ENCODE data around the gene CST8. TPM values are rescaled to one million over a fixed set of nuclear protein-coding genes. Genes with fewer than 3 reads are reported as not detected.

CST8 gene
- polyA plus RNA-seq, 1 donor, result not detected

- DNase-seq, result no peak
These were observed 33.2 kb downstream of the CST8 start for GRCh38 chr20:23524146-23524545.

DNA sequence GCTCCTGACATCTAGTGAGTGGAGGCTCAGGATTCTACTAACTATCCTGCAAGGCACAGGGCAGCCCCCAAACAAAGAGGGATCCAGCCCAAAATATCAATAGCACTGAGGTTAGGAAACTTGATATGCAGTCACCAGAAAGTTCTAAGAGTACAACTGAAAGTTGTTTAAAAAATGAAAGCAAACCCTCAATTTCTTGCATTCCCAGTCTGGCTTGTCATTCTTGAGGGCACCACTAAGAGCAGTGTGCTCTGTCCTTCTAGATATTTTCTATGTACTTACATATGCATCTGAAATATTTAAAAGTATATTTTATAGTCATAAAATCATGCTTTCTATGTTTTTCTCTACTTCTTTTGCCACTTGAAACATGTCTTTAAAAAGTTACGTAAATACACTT lies 35.9 kb downstream of the CST8 start:
- DNase-seq, result no peak

- no peak for DNase-seq
These were observed 38.0 kb downstream of the CST8 start for GRCh38 chr20:23528867-23529431.

- no peak for DNase-seq
These were observed 40.1 kb downstream of the CST8 start for GRCh38 chr20:23530937-23531567.

GRCh38 chr20:23532533-23532932 lies 41.6 kb downstream of the CST8 start:
- no peak for DNase-seq

- DNase-seq, result no peak
These were observed 42.2 kb downstream of the CST8 start for GRCh38 chr20:23533161-23533560.

- DNase-seq, result no peak
These were observed 44.1 kb downstream of the CST8 start for GRCh38 chr20:23534801-23535593.

- DNase-seq, result peak; percentile 19
These were observed 45.5 kb downstream of the CST8 start for GRCh38 chr20:23536328-23536974.

DNA sequence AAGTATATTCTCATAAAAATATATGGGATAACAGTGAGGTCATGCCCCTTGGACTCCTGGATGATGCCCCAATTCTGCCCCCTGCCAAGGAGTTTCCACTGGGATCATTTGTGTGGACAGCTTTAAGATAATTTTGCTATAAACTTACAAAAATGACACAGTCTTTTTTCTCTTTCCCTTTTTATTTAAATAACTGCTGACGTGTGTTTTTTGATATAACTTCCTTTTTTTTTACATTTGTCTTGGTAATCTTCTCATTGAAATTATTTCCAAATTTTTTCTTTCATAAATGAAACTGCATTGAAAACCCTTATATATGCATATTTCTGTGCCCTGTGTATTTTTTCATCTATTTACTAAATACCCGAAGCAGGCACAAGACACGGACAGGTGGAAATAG lies 46.1 kb downstream of the CST8 start:
- DNase-seq, result no peak

- no peak for DNase-seq
These were observed 49.7 kb downstream of the CST8 start for GRCh38 chr20:23540624-23541023.

DNA sequence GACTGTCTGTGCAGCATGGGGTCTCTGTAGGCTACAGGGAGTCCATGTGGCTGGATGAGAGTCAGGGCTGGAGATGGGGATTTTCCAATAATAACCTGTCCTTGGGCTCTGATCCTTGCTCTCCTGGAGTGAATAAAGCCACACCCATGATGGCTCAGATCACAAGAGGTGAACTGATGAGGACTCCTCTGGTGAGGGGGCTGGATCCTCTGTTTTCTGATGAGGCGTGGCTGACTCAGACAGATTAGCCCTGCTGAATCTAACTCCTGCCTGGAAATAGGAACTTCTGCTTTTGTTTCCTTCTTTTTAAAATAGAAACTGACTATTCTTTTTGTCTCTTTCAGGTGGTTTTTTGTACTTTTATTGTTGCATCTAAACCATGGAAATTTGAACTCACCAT lies 50.4 kb downstream of the CST8 start:
- DNase-seq, result no peak

GRCh38 chr20:23541776-23542175 lies 50.9 kb downstream of the CST8 start:
- no peak for DNase-seq

GRCh38 chr20:23542801-23543200 lies 51.9 kb downstream of the CST8 start:
- DNase-seq, result no peak

DNA sequence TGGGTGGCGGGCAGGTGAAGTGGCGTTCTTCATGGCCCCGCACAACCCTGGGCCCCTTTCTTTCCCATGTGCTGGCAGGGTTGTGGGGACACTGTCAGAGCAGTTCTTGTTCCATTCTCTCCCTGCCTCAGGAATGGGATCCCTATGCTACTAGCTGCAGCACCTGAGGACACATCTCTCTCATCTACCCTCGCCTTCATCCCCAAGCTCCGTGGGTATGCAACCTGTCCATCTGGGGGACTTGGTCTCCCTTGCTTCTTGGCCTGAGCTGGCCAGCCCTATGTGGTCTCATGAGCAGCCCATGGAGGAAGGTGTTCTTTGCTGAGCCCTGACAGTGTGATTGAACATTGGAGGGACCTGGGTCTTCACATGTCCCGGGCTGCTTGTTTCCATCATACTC lies 53.2 kb downstream of the CST8 start:
- no peak for DNase-seq

Other genes with a start within 250 kb of the CST8 start
- gene NXT1, start 140.3 kb upstream of the CST8 start, polyA plus RNA-seq (ENCODE audit: insufficient read length), result 11.1 TPM
- 10.8 TPM for gene GZF1, start 128.9 kb upstream of the CST8 start, polyA plus RNA-seq (ENCODE audit: insufficient read length)
- 8.1 TPM for gene NAPB, start 69.6 kb upstream of the CST8 start, polyA plus RNA-seq (ENCODE audit: insufficient read length)
- gene CSTL1, start 51.4 kb upstream of the CST8 start, polyA plus RNA-seq (ENCODE audit: insufficient read length), result not detected
- not detected for gene CST11, start 38.2 kb upstream of the CST8 start, polyA plus RNA-seq (ENCODE audit: insufficient read length)
- gene CST9L, start 77.4 kb downstream of the CST8 start, polyA plus RNA-seq (ENCODE audit: insufficient read length), result not detected
- gene CST9, start 114.8 kb downstream of the CST8 start, polyA plus RNA-seq (ENCODE audit: insufficient read length), result not detected
- gene CST3, start 146.8 kb downstream of the CST8 start, polyA plus RNA-seq (ENCODE audit: insufficient read length), result 118 TPM
- not detected for gene CST4, start 197.9 kb downstream of the CST8 start, polyA plus RNA-seq (ENCODE audit: insufficient read length)

Data from hindlimb muscle (tissue), 1 donor.